H1 (cell line): ENCODE data around the gene CAGE1. TPM values are rescaled to one million over a fixed set of nuclear protein-coding genes. Genes with fewer than 3 reads are reported as not detected.

ENCODE experiments used
- E2F6 ChIP-seq: IDR thresholded peaks from 2 replicates; pipeline ENCODE4 v1.6.1; 2012; ENCODE audit warnings: inconsistent platforms
- TBP ChIP-seq: IDR thresholded peaks from 2 replicates; pipeline ENCODE4 v1.6.1; 2011; ENCODE audit warnings: low read depth, low read length, improper control_type of control experiment
- polyA plus RNA-seq, 7 experiments: library from polyadenylated mRNA; depleted of rRNA in 3 of 7; stranded (reverse) in 5 of 7; unstranded in 2 of 7; fragments of >200 nt in 5 of 7; fragments of 200-250 nt in 2 of 7; gene quantifications; 1 replicate in 5 of 7; 2 replicates in 1 of 7; 4 replicates in 1 of 7; pipeline versions ENCODE4 v1.2.1 to v1.2.3, GENCODE V29; 2011 to 2013; ENCODE audit warnings: missing spikeins in 2 of 7, mixed read lengths in 2 of 7
- total RNA-seq: library from RNA; stranded (reverse); fragmentation: NEBNext Ultra II Directional; extraction: Animal tissue kit (Norgen Biotek cat#: 25700); gene quantifications from 2 replicates; pipeline ENCODE4 v1.2.1, GENCODE V29; 2021

Gene CAGE1
- total and polyA plus RNA-seq, 2 of the 8 experiments (the other 6 are each of a cell fraction or from before 2014, with no cell fraction given) = 0.09 TPM; not detected in 1

GRCh38 chr6:7402716-7403115, 13.2 kb upstream of the CAGE1 start (continued):
- TF ChIP-seq E2F6 = no peak
- TF ChIP-seq TBP = no peak
